Aorta (tissue), 5 donors: ENCODE data around the gene ULK4. TPM values are rescaled to one million over a fixed set of nuclear protein-coding genes. Genes with fewer than 3 reads are reported as not detected.
"Not testable (repeated sequence)": the region's sequence is repeated elsewhere in the genome, so short reads cannot be mapped to it uniquely, and the experiment has no call there.

Experiments
- ATAC-seq: fragments of 200-7000 bp; cut with Tn5 transposase; one replicate; pipeline ENCODE4 v1.9.1; 2022; ENCODE audit warnings: moderate library complexity; ENCODE audit not compliant: low FRiP score
- DNase-seq, 2 donors: peaks; one replicate each; pipeline ENCODE4 v3.0.0-alpha.2; 2020
- H3K27ac ChIP-seq, 2 donors: one replicate each; pipeline ENCODE4 v1.5.1; 2013; ENCODE audit warnings: low read length in 2 of 2, mild to moderate bottlenecking in 2 of 2, moderate library complexity in 2 of 2, control low read depth in 1 of 2, inconsistent platforms in 1 of 2, low read depth in 1 of 2
- H3K27me3 ChIP-seq, 2 donors: one replicate each; pipeline ENCODE4 v1.6.1; 2013; ENCODE audit warnings: control low read depth in 1 of 2, low read length in 1 of 2, mild to moderate bottlenecking in 1 of 2, moderate library complexity in 1 of 2; ENCODE audit not compliant: insufficient read depth in 2 of 2, control insufficient read depth in 1 of 2
- H3K36me3 ChIP-seq, 2 donors: one replicate each; pipeline ENCODE4 v1.6.1; 2013; ENCODE audit warnings: control low read depth in 1 of 2, low read length in 1 of 2, mild to moderate bottlenecking in 1 of 2; ENCODE audit not compliant: insufficient read depth in 2 of 2, control insufficient read depth in 1 of 2
- H3K4me1 ChIP-seq, 2 donors: one replicate each; pipeline ENCODE4 v1.6.1; 2013; ENCODE audit warnings: low read length in 2 of 2, control low read depth in 1 of 2, mild to moderate bottlenecking in 1 of 2, moderate library complexity in 1 of 2; ENCODE audit not compliant: insufficient read depth in 2 of 2, control insufficient read depth in 1 of 2
- H3K4me3 ChIP-seq, 2 donors: one replicate each; pipeline ENCODE4 v1.5.1; 2013; ENCODE audit warnings: low read length in 2 of 2, control low read depth in 1 of 2, mild to moderate bottlenecking in 1 of 2
- H3K9me3 ChIP-seq: one replicate; pipeline ENCODE4 v1.6.1; 2013; ENCODE audit warnings: mild to moderate bottlenecking, low read length; ENCODE audit not compliant: control insufficient read depth
- WGBS, 2 donors: extraction: QIAGEN DNeasy Blood & Tissue Kit; methylation state at CpG; one replicate each; pipeline ENCODE4 v1.1.7; 2013; 5-methylcytosine and 5-hydroxymethylcytosine counted together
- intact Hi-C, 2 donors: fragments of 100-400 bp; cut with DNase I; formaldehyde crosslinking; loops; one replicate each; pipeline versions ENCODE4 v1.14.2 to v1.15.0; 2022
- polyA plus RNA-seq, 2 donors: library from polyadenylated mRNA; stranded (reverse); fragments of 200-250 nt; gene quantifications; one replicate each; pipeline ENCODE4 v1.2.3, GENCODE V29; 2013
- total RNA-seq, 2 donors: library from RNA; stranded (reverse); fragmentation: NEBNext Ultra II Directional; extraction: Animal tissue kit (Norgen Biotek cat#: 25700); gene quantifications; one replicate each; pipeline ENCODE4 v1.2.1, GENCODE V29; 2021
- donor health status: healthy with polysubstance abuse.
- donor health status: Bipolar disorder and iron deficiency.
- donor health status: DM: no; HTN: no; CAD: no.
- donor health status: DM: no; HTN: no; CAD: no.
- donor health status: DM: yes; HTN: yes; CAD: no.

Gene ULK4
- total and polyA plus RNA-seq, 4 donors: 1.1 to 15.2 (median 7.5) TPM

DNA sequence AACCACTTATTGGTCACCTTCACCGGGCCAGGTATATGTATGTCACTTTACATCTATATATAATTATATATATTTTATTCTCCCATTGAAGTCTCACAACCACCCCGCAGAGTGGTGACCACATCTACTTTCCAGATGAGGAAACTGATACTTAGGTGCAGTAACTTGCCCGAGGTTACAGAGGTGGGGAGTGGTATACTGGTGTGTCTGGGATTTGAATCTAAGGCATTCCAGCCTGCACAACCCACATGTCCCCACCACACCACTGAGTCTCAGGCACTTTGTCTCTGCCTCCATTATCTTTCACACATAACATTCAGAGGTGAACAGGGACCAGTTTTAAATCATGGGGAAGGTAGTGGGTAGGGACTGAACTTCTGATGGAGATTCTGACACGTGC, 501.2 kb downstream of the ULK4 start:
- H3K27me3 ChIP-seq: no peaks in the 10 kb centered on the region
- no peak for ATAC-seq

DNA sequence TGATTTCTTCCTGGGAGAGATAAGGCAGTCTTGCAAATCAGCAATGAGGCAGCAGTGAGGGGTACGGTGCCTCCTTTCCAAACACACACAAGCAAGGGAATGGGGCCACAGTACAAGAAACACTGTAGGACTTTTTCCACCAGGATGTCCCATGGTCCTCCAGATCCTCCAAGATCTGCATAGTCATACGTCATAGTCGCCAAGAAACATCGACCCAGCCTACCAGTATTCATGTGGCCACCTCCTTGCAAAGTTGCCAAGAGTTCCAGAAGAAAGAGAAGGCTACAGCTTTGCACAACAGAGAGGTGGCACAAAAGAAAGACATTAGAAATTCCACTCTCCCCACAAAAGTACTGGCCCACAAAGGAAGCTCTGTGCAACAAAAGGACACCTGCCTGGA, 504.7 kb downstream of the ULK4 start:
- intact Hi-C loops: no loop called here
- DNase-seq: no peak

More for the DNA sequence above, 501.2 kb downstream of the ULK4 start:
- DNase-seq: no peak
- H3K9me3 ChIP-seq: no peaks in the 10 kb centered on the region
- H3K27ac ChIP-seq: no peak overlapping the region
- WGBS, 2 donors: 97 to 98% methylated on average over 4 of the region's 4 CpGs
- intact Hi-C loops: no loop called here
- H3K4me1 ChIP-seq: no peaks in the 10 kb centered on the region
- peaks cover 0 to 2% of the 10 kb centered on the region in 2 donors for H3K36me3 ChIP-seq
- no peak overlapping the region for H3K4me3 ChIP-seq

DNA sequence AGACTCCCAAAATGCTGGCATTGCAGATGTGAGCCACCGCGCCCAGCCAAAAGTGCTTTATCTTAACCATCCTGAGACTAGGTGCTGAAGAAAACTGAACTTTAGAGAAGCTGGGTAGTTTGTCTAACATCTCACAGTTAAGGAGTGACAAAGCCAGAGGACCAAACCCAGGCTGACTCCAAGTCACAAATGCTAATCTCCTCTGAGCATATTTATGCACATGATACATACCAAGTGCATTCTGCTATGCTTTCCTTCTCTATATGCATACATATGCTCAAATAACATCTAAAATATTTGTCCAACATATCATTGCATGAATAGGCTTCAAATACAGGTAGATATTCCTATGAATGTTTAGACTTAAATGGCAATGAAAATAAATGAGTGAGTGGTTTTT, 505.7 kb downstream of the ULK4 start:
- 98% methylated on average over 2 of the region's 2 CpGs for WGBS, 2 donors
- no peaks in the 10 kb centered on the region for H3K36me3 ChIP-seq
- H3K4me1 ChIP-seq: no peaks in the 10 kb centered on the region
- H3K27me3 ChIP-seq: no peaks in the 10 kb centered on the region
- H3K4me3 ChIP-seq: no peak overlapping the region
- intact Hi-C loops: no loop called here
- no peaks in the 10 kb centered on the region for H3K9me3 ChIP-seq
- no peak overlapping the region for H3K27ac ChIP-seq
- DNase-seq: no peak
- ATAC-seq: no peak

More for the DNA sequence above, 504.7 kb downstream of the ULK4 start:
- no peaks in the 10 kb centered on the region for H3K36me3 ChIP-seq
- no peaks in the 10 kb centered on the region for H3K9me3 ChIP-seq
- WGBS, 2 donors: 76 to 80% methylated on average over 4 of the region's 4 CpGs
- H3K27ac ChIP-seq: no peak overlapping the region
- no peak for ATAC-seq
- H3K4me1 ChIP-seq: no peaks in the 10 kb centered on the region
- no peak overlapping the region for H3K4me3 ChIP-seq
- H3K27me3 ChIP-seq: no peaks in the 10 kb centered on the region

DNA sequence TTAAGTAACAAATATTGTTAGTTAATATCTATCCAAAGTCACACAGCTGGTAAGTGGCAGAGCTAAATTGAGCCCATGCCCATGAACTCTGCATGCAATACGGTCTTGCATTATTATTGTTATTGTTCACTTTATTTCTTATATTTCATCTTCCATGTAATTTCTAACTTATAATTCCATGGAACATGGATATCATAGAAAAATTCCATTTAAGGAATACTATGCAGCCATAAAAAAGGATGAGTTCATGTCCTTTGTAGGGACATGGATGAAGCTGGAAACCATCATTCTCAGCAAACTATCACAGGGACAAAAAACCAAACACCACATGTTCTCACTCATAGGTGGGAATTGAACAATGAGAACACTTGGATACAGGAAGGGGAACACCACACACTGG, 508.3 kb downstream of the ULK4 start:
- H3K36me3 ChIP-seq, H3K4me3 ChIP-seq, H3K27me3 ChIP-seq, DNase-seq, H3K27ac ChIP-seq, H3K9me3 ChIP-seq, ATAC-seq, intact Hi-C loops, H3K4me1 ChIP-seq: not testable (repeated sequence)
- WGBS, 2 donors: 95 to 97% methylated on average over 1 of the region's 1 CpG

DNA sequence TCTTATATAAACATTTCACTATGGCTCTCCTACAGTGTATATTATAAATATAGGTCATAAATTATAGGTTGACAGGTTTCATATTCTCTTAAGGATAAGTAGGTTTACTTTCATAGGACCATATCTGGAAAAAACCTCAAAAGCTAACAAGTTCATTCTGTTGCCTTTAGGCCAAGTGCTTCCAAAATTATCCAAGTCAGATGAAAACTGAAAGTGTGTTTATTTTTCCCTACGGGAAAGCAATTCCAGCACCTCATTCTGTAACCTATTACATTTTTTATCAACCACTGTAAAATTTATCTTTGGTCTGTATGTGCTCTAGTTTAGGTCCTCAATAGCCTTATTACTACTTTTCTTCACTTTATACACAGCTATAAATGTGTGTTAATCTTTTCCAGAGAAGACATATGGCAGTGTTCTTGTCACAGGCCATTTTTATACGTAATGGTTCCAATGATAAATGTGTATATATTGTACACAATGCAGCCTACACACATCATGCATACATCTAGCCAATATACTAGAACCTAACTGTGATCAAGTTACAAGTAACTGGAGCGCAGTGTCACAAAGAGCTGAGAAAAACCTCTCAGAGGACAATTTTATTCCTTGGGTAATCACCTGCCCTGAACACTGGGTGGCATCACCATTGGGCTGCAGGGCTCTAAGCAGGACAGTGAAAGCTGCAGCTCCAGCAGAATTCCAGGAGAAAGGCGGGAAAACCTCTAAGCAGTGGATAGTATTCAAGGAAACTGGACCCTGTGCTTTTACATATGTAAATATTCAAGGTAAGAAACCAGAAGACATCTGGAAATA, 511.3 kb downstream of the ULK4 start:
- ATAC-seq (no peak), DNase-seq (no peak)
- intact Hi-C loops: no loop called here
- Histone ChIP-seq H3K36me3 (no peaks in the 10 kb centered on the region), H3K27me3 (no peaks in the 10 kb centered on the region), H3K9me3 (no peaks in the 10 kb centered on the region), H3K4me1 (no peaks in the 10 kb centered on the region), H3K27ac (no peak overlapping the region), H3K4me3 (no peak overlapping the region)
- WGBS, 2 donors: 61 to 68% methylated on average over 4 of the region's 4 CpGs

DNA sequence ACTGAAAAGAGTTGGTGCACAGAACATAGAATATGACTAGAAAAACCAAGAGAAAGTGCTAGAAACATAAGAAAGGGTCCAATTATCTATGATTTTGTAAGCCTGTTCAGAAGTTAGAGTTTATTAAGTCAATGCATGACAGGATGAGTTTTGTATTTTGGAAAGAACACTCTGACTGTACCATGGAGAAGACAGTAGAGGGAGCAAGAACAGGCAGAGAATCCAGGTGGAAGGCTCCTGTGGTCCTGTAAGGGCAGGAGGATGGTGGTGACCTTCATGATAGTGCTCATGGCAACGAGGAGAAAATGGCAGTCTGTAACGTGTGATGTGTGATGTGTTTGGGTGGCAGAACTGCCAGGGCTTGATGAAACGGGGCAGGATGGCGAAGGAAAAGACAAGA, 513.5 kb downstream of the ULK4 start:
- H3K27ac ChIP-seq: no peak overlapping the region
- H3K36me3 ChIP-seq: no peaks in the 10 kb centered on the region
- ATAC-seq (no peak), DNase-seq (no peak)
- H3K4me1 ChIP-seq: no peaks in the 10 kb centered on the region
- WGBS, 2 donors: 68 to 92% methylated on average over 4 of the region's 4 CpGs
- H3K27me3 ChIP-seq: no peaks in the 10 kb centered on the region
- H3K9me3 ChIP-seq: no peaks in the 10 kb centered on the region
- intact Hi-C loops: no loop called here
- no peak overlapping the region for H3K4me3 ChIP-seq

DNA sequence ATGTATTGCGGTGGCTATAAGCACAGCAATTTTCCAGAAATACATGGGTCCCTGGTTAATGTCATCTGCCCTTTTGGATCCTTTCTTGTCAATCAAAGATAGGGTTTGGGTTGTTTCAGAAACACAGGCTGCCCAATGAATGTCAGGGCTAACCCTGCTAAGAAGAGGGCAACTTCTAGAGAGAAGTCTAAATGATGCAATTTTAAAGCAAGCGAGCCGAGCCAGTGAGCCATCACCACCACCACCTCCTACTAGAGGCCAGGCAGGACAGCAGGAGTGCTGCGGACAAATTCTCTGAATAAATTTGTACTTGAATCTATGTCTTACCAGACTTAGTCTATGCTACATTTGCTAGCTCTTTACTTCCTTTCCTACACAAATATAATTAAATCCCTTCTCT, 514.2 kb downstream of the ULK4 start:
- WGBS, 2 donors: 93 to 97% methylated on average over 4 of the region's 4 CpGs
- intact Hi-C loops: no loop called here
- no peaks in the 10 kb centered on the region for H3K36me3 ChIP-seq
- no peak for DNase-seq
- H3K4me3 ChIP-seq: no peak overlapping the region
- no peaks in the 10 kb centered on the region for H3K27me3 ChIP-seq
- H3K4me1 ChIP-seq: no peaks in the 10 kb centered on the region
- no peaks in the 10 kb centered on the region for H3K9me3 ChIP-seq
- no peak overlapping the region for H3K27ac ChIP-seq
- ATAC-seq: no peak

DNA sequence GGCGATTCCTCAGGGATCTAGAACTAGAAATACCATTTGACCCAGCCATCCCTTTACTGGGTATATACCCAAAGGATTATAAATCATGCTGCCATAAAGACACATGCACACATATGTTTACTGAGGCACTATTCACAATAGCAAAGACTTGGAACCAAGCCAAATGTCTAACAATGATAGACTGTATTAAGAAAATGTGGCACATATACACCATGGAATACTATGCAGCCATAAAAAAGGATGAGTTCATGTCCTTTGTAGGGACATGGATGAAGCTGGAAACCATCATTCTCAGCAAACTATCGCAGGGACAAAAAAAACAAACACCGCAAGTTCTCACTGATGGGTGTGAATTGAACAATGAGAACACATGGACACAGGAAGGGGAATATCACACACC, 515.6 kb downstream of the ULK4 start:
- H3K4me1 ChIP-seq, H3K27ac ChIP-seq, H3K36me3 ChIP-seq, DNase-seq, intact Hi-C loops, ATAC-seq, H3K9me3 ChIP-seq, H3K27me3 ChIP-seq, H3K4me3 ChIP-seq: not testable (repeated sequence)
- 100% methylated on average over 2 of the region's 3 CpGs for WGBS, 2 donors

DNA sequence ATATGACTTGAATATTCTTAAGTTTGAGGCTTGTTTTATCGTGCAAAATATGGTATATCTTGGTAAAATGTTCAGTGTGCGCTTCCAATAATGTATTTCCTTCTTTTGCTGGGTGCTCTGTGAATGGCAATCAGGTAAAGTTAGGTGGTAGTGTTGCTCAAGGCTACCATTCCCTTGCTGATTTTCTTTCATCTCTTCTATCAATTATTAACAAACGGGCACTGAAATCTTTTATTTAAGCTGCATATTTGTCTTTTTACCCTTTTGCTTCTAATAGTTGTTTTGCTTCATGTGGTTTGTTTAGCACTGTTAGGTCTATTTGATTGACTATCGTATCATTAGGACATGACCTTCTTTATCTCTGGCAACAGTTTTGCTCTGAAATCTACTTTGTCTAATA, 520.3 kb downstream of the ULK4 start:
- intact Hi-C loops: no loop called here
- Histone ChIP-seq H3K4me3 (no peak overlapping the region), H3K27ac (no peak overlapping the region), H3K4me1 (no peaks in the 10 kb centered on the region), H3K36me3 (no peaks in the 10 kb centered on the region), H3K9me3 (no peaks in the 10 kb centered on the region), H3K27me3 (no peaks in the 10 kb centered on the region)
- DNase-seq (no peak), ATAC-seq (no peak)
- 89 to 93% methylated on average over 4 of the region's 4 CpGs for WGBS, 2 donors
